NCI-H1694 treated with DMSO at 0.1 percent for 48 hours (cell line): ENCODE measurements around the gene CALML3.

Experiments used
- DNase-seq: peaks from one replicate; lab custom pipeline; 2025; lab: John Stamatoyannopoulos, UW

The CALML3 gene

DNA sequence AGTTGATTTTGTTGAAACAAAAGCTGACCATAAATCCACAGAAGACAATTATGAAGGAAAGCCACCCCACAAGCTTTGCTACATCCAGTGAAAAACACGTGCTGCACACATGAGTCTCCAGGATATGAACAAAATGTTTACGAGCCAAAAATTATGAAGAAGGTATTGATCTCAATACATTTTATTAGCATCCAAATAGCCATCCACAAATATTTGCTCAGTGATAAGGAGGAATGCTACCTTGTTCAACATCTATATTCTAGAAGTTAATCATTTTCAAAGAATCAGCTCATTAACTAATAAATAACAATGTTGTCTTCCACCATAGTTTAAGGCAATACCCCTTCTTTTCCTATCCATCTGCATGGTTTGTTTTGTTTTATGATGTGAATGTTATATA is 42.7 kb downstream of the CALML3 start:
- DNase-seq, result no peak

DNA sequence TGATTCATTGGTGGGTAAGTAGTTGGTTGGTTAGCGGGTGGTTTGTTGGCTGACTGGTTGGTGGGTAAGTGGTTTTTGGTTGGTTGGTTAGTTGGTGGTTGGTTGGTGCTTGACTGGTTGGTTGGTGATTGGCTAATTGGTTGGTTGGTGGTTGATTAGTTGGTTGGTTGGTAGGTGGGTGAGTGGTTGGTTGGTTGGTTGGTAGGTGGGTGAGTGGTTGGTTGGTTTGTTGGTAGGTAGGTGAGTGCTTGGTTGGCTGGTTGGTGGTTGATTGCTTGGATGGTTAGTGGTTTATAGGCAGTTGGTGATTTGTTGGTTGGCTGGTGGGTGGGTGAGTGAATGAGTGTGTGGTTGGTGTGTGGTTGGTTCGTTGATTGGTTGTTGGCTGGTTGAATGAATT is 44.2 kb downstream of the CALML3 start:
- no peak for DNase-seq

DNA sequence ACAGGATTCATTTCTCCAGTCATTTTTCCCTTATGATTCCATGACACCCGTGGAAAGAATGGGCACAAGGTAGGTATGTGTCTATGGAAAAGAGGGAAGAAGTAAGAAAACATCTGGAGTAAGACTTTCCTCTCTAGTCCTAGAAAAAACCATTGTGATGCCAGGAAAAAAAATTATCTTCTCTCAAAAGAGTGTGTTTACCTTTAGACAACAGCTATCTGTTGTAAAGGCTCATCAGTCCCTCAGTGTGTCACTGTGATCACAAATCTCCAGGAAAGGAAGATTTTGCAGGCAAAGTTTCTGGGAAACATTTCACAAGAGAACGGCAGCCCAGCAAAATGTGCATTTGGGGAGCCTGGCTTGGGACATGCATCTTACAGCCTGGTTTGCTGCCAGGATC is 44.8 kb downstream of the CALML3 start:
- DNase-seq, result no peak

DNA sequence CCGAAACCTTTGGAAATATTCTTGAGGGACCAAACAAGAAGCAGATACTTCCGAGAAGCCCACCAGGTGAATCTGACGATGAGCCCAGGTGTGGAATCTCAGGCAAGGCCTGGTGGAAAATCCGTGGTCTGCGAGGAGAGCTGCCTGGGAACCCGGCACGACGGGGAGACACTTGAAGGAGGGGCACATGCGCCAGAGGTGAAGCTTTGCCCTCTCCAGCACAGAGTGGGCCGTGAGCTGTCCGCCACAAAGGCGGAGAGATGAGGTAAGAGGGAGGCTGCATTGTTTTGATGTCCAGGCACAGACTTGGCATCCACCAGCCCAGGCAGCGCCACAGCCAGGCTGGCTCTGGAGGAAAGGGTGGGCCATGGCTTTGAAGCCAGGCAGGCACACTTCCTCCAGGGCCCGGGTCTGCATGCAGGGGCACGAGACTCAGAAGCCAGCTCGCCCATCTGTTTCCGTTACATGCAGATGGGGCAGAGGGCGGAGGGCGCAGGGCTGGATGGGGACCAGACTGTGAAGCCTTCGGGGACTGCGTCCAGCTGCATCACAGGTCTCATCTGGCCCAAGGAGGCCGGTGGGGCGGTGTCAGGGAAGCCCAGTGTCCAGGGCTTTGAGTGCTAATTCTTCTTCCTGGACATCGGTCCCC is 45.4 kb downstream of the CALML3 start:
- DNase-seq, result peak; percentile 20

DNA sequence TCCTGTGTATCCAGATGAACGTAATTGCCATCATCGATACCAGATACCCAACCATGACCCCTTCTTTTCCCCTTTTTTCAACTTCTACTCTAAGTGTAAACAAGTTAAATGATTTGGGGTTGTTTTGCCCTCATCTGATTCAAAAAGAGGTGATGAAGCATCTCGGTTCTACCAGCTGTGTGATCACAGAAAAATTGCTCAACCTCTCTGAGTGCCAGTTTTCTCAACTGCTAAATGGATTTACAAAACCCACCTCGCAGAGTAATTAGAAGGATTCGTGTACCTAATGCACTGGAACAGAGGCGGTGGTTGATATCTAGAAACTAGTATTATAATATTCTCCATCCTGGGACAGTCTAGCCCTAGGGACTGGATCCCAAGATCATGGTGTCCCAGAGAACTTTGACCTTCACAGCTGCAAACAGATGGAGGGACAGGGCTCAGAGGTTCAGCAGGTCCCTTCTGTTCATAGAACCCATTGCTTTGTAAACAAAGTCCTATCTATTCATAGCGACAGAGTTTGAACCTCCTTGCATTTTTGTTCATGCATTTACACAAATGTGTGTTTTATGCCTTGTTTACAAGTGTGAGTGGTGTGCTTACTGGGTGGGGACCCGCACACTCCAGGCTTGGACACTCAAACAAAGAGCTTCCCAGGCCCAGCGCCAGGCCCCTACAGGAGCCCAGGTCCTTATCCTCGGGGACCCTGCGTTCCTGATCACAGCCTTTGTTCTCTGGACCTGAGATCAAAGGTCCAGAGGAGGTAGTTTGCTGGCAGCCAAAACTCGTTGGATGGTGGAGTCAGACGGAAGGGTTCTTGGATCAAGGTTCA is 46.4 kb downstream of the CALML3 start:
- DNase-seq, result no peak

DNA sequence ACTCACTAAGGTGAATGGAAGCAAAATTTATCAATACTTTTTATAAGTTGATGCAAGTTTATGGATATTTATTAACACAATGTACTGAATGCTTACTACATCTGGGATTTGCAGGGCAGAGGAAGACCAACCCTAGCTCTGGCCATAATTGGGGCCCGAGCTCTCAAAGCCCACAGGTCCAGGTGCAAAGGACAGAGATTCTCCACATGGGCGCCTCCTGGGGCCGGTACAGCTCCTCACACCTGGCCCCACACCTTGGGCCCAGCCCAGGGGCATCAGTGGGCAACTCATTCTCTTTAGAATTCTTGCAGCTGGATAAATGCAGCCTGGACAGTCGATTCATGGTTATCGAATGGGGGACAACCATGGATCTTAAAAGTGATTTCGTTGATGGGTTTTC is 47.1 kb downstream of the CALML3 start:
- DNase-seq, result no peak

DNA sequence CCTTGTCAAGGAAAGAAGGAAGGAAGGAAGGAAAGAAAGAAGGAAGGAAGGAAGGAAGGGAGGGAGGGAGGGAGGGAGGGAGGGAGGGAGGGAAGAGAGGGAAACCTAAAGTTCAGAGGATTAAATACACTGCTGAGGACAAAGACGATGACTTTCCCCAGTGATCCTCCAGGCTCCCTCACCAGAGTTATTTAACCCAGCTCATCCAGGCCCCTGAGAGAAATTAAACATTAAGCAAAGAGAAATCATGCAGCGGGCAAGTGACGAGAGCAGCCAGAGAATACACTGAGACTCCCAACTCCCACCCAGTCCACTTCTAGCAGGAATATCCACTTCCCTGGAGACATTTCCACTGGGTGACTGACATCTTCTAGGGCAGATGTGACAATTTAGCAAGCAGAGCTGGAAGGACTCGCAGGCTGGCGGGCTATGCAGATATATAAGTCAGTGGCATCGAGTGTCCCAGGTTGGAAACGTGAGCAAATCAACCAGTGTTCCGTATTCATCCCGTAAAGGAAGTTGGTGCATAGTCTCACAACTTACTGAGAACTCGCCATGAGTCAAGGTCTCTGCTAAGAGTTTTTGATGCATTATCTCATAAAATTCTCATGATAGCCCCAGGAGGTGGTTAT is 48.7 kb downstream of the CALML3 start:
- no peak for DNase-seq

DNA sequence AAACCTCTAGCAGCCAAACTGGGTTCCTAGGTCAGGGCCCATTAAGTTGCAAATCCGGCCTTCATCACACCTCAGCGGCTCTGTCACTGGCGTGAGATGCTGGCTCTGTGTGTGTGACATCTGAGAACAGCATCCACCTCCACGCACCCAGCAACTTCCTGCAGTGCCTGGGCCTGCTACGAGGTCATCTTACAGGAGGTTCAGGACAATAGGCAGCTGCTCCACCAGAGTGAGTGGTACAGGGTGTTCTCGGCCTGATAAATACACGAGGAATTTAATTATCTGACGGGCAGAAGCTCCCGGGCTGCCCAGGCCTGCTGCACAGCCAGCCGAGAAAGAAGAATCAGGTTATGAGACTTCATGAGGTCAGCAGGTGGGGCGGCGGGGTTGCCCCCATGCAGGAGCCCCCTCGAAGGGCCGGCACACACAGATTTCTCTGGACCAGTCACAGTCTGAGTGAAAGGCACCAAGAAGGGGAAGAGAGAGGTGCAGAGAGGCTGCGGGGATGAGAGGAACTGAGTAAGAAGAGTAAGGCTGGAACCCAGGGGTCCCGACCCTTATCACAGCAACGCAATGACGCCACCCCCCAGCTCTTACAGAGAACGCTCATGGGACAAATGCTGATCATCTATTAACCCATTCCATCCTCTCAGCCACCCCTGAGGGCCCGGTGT is 49.3 kb downstream of the CALML3 start:
- DNase-seq, result no peak

DNA sequence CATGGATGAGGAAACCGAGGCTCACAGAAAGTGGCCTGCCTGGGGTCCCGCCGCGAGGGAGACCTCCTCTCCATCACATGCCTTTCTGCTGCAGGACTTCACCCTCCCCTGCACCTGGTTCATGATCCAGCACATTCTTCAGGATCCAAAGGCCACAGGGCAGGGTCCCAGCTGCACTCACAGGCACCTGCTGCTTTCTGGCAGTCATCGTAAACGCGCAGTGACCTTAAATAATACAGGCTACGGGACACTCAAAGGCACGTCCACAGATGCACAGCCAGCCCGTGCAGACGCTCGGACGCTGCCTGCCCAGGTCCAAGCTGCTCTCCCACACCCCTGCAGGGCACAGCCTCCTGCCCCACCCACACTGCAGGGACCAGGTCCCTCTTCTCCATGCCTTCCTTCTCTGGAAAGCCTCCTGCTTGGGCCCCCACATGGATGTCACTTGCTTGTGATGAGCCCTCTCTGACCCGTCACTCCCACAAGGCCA is 49.9 kb downstream of the CALML3 start:
- no peak for DNase-seq

DNA sequence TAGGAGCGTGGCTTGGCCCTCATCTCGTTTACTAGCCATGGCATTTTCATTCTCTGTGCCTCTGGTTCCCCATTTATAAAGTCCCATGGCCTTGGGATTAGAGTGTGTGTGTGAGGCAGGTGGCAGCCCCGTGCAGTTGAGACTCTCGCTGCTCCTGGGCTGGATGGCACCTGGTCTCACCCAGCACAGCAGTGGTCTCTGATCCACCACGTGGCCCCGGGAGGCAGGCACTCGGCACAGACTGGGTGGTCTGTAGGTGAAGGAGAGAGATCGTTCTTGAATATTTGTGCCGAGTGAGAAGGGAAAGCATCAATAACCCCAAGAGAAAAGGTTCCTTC is 50.4 kb downstream of the CALML3 start:
- DNase-seq, result no peak

DNA sequence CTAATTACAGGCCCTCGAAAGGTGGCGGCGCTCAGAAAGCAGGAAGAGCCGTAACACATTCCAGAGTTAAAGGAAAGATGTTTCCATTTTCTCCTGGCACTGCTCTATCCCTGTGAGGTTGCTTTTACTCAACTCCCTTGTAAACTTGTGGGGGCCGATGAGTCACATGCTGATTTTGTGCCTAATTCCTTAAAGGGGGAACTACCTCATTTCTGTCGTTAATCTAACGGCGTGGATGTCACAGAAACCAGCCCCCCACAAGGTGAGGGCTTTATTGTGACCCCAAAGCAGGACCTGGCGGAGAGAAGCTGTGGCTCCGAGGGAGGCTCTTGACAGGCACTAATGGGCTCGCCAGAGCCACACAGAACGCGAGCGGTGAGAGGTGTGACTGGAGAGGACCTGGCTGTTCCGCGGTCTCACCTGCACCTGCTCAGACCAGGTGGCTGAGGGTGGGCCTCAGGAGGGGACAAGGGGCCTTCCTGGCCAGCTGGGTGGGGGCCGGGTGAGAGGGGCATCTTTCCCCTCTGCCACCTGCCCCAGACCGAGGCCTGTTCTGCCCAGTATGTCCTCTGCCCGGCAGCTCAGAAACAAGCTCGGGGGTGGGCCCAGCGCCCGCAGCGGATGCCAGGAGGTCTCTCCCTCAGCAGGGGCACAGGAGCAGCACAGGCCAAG is 50.9 kb downstream of the CALML3 start:
- DNase-seq, result no peak

DNA sequence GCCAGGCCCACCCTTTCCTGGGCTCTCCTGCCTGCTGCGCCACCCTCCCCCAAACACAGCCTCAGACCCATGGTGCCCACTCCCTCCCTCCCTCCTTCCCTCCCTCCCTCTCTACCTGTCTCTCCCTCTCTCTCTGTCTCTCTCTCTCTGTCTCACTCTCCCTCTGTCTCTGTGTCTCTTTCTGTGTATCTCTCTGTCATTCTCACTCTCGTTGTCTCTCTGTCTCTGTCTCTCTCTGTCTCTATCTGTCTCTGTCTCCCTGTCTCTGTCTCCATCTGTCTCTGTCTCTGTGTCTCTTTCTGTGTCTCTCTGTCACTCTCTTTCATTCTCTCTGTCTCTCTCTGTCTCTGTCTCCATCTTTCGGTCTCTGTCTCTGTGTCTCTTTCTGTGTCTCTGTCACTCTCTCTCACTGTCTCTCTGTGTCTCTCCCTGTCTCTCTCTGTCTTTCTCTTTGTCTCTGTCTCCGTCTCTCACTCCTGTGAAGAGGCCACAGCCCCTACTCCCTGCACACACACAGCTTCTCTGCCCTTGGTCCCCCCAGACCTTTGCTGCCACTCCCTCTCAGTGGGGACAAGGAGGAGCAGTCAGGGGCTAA is 51.5 kb downstream of the CALML3 start:
- no peak for DNase-seq
